Putamen (tissue), 1 donor: ENCODE data around the gene TPSD1.
"Not testable (repeated sequence)": the region's sequence is repeated elsewhere in the genome, so short reads cannot be mapped to it uniquely, and the experiment has no call there.

Source experiments
- DNase-seq: peaks from one replicate; pipeline ENCODE4 v3.0.0-alpha.2; 2016; ENCODE audit warnings: low spot score

TPSD1 gene

GRCh38 chr16:1262846-1263221, 7.0 kb downstream of the TPSD1 start:
- no peak for DNase-seq

GRCh38 chr16:1263591-1264344, 7.9 kb downstream of the TPSD1 start:
- DNase-seq: no peak

- no peak for DNase-seq
Observed at GRCh38 chr16:1264345-1265089, 8.6 kb downstream of the TPSD1 start.

- no peak for DNase-seq
Observed at GRCh38 chr16:1265090-1265630, 9.3 kb downstream of the TPSD1 start.

- no peak for DNase-seq
Observed at GRCh38 chr16:1265826-1266225, 10.0 kb downstream of the TPSD1 start.

GRCh38 chr16:1269418-1269817, 13.5 kb downstream of the TPSD1 start:
- DNase-seq: not testable (repeated sequence)

GRCh38 chr16:1271380-1271723, 15.5 kb downstream of the TPSD1 start:
- DNase-seq: no peak

- DNase-seq: not testable (repeated sequence)
Observed at GRCh38 chr16:1271724-1272413, 16.0 kb downstream of the TPSD1 start.

GRCh38 chr16:1272453-1273198, 16.8 kb downstream of the TPSD1 start:
- no peak for DNase-seq

GRCh38 chr16:1273816-1274215, 17.9 kb downstream of the TPSD1 start:
- no peak for DNase-seq

GRCh38 chr16:1274767-1275166, 18.9 kb downstream of the TPSD1 start:
- no peak for DNase-seq

- DNase-seq: no peak
Observed at GRCh38 chr16:1275791-1276579, 20.1 kb downstream of the TPSD1 start.

- no peak for DNase-seq
Observed at GRCh38 chr16:1276580-1276878, 20.7 kb downstream of the TPSD1 start.

GRCh38 chr16:1277151-1277598, 21.3 kb downstream of the TPSD1 start:
- DNase-seq: no peak

GRCh38 chr16:1277617-1278282, 21.9 kb downstream of the TPSD1 start:
- DNase-seq: no peak

GRCh38 chr16:1278477-1278876, 22.6 kb downstream of the TPSD1 start:
- no peak for DNase-seq

GRCh38 chr16:1279081-1279944, 23.4 kb downstream of the TPSD1 start:
- DNase-seq: no peak

GRCh38 chr16:1279945-1280589, 24.2 kb downstream of the TPSD1 start:
- DNase-seq: no peak

GRCh38 chr16:1280783-1281182, 24.9 kb downstream of the TPSD1 start:
- DNase-seq: no peak
